Bronchial epithelial cell (primary cell): Measurements from ENCODE around the gene CDCA7L. TPM values are rescaled to one million over a fixed set of nuclear protein-coding genes. Genes with fewer than 3 reads are reported as not detected.
A peak's percentile ranks its signal among the peaks of the same experiment; 100 is the strongest.

Source experiments
- DNase-seq: peaks from one replicate; pipeline ENCODE4 v3.0.0-alpha.2; 2010; ENCODE audit warnings: low read depth
- FAIRE-seq: peaks from 2 replicates; lab custom pipeline; 2011; peaks lifted over from hg19 to GRCh38; lab: Jason Lieb, UNC
- H3K27me3 ChIP-seq: 2 replicates; pipeline ENCODE4 v1.5.1; 2011; ENCODE audit warnings: low read length; ENCODE audit not compliant: control insufficient read depth, insufficient read depth
- H3K36me3 ChIP-seq: 2 replicates; pipeline ENCODE4 v1.5.1; 2011; ENCODE audit warnings: low read length; ENCODE audit not compliant: control insufficient read depth, insufficient read depth
- H3K4me3 ChIP-seq: 2 replicates; pipeline ENCODE4 v1.5.1; 2011; ENCODE audit warnings: mild to moderate bottlenecking, low read depth, low read length, control low read depth
- CTCF ChIP-seq: IDR thresholded peaks from 2 replicates; pipeline ENCODE4 v1.5.1; 2011; ENCODE audit warnings: mild to moderate bottlenecking, moderate library complexity, low read length, control low read depth, inconsistent platforms; ENCODE audit not compliant: insufficient read depth, severe bottlenecking
- total RNA-seq: library from RNA; depleted of rRNA; stranded (reverse); fragments of >200 nt; gene quantifications from 2 replicates; pipeline ENCODE4 v1.2.1, GENCODE V29; 2014

CDCA7L gene
- total RNA-seq, 1 donor from 2014 or later, result 40.3 TPM

DNA sequence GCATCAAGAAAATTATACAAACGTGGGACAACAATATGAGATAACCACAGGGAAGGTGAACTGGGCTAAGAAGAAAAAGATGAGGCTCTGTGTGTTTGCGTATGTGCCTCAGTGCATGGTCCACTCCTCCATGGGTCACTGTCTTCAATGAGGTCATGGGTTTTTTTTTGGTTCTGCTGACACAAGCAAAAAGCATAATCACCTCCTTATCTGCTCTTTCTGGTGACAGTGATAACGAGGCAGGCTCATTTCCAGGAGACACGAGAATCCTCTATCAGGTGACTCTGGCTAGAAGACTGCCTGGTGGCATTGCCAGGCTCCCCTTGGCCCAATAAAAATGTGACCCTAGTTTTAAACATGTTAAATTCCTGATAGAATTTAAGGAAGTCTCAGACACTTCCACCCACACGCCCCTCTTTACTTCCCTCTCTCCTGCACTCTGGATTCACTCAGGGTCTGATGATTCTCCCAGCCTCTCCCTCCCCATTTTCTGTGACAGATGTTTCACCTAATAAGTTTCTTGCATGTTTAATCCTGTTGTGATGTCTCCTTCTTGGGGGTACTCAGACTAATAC is 35.3 kb upstream of the CDCA7L start:
- no peak for TF ChIP-seq CTCF
- no peak overlapping the region for H3K4me3 ChIP-seq
- no peaks in the 10 kb centered on the region for H3K36me3 ChIP-seq
- no peaks in the 10 kb centered on the region for H3K27me3 ChIP-seq
- FAIRE-seq (no peak), DNase-seq (no peak)

DNA sequence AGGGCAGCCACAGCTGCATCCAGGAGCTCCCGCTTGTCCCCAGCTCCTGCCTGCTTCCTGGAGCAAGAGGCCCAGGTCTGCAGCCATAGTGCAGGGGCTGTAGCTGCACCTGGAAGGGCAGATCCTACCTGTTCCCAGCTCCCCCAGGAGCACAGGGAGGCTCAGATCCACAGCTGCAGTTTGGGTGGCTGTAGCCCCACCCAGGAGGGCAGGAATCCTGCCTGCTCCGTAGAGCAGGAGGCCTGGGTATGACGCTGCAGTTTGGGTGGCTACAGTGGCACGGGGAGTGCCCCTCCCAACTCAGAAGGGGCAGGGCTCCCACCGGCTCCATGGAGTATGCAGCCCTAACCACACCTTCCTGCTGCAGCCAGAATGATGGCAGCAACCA is 26.7 kb upstream of the CDCA7L start:
- no peak for TF ChIP-seq CTCF
- DNase-seq (no peak), FAIRE-seq (no peak)
- no peaks in the 10 kb centered on the region for H3K27me3 ChIP-seq
- H3K4me3 ChIP-seq, result no peak overlapping the region
- H3K36me3 ChIP-seq, result no peaks in the 10 kb centered on the region

GRCh38 chr7:21971780-21972396 is 26.2 kb upstream of the CDCA7L start:
- TF ChIP-seq CTCF, result no peak
- H3K36me3 ChIP-seq, result no peaks in the 10 kb centered on the region
- no peak for DNase-seq
- no peak overlapping the region for H3K4me3 ChIP-seq
- no peak for FAIRE-seq
- H3K27me3 ChIP-seq, result no peaks in the 10 kb centered on the region

DNA sequence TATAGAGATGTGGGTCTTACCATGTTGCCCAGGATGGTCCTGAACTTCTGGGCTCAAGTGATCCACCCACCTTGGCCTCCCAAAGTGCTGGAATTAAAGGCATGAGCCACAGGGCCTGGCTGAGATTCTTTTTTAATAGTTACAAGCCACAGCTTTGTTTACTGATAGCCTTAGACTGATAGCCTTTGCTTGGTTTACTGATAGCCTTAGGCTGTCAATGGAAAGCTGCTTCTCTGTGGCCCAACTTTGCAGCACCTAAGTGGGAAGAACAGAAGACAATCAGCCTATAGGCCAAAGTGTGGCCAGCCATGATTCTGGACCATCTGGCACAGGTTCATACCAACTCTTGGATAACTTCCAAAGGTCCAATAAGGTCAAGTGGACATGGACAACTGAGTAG is 24.1 kb upstream of the CDCA7L start:
- no peak for TF ChIP-seq CTCF
- H3K27me3 ChIP-seq, result no peaks in the 10 kb centered on the region
- FAIRE-seq, result no peak
- H3K4me3 ChIP-seq, result no peak overlapping the region
- no peak for DNase-seq
- no peaks in the 10 kb centered on the region for H3K36me3 ChIP-seq

DNA sequence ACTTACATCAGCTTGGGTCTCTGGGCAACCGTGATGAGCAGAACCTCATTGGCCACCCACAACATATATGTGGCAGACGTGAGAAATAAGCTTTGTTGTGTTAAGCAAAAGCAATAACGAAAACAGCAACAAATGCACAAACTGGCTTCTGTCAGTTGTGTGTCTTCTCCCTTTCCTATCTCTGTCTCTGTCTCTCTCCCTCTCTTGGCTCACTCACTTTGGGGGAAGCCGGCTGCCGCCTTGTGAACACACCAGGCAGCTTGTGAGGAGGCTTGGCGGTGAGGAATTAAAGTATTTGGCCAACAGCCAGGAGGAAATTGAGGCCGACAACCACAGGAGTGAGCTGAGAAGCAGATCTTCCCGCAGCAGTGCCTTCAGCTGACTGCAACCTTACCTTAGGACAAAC is 21.9 kb upstream of the CDCA7L start:
- no peaks in the 10 kb centered on the region for H3K27me3 ChIP-seq
- H3K4me3 ChIP-seq, result no peak overlapping the region
- TF ChIP-seq CTCF, result no peak
- no peak for FAIRE-seq
- H3K36me3 ChIP-seq, result no peaks in the 10 kb centered on the region
- DNase-seq, result peak; percentile 29

DNA sequence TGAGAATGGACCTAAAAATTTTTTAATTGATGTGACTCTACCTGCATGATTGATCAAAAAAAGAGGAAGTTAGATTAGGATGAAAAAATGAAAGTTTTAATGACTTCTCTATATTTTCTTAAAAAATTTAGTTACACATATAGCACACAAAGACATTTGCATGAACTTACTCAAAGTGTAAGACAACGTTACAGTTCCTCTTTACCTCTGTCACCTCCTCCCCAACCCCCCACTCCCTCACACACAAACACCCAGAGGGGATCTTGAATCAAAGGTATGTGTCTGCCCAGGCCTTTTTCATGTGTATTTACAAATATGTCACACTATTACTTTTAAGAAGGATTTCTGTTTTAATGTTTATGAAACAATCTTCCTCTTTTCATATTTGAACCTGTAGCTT is 20.6 kb upstream of the CDCA7L start:
- H3K4me3 ChIP-seq, result no peak overlapping the region
- no peaks in the 10 kb centered on the region for H3K27me3 ChIP-seq
- H3K36me3 ChIP-seq, result no peaks in the 10 kb centered on the region
- FAIRE-seq (no peak), DNase-seq (no peak)
- no peak for TF ChIP-seq CTCF
